Prostate gland (tissue), 2 donors: ENCODE results near the gene USP34. TPM values are rescaled to one million over a fixed set of nuclear protein-coding genes. Genes with fewer than 3 reads are reported as not detected.

Source experiments
- DNase-seq: peaks from one replicate; pipeline ENCODE4 v3.0.0-alpha.2; 2019; ENCODE audit warnings: low spot score
- H3K27ac ChIP-seq, 2 donors: fragments of 200-600 bp; sonication (generic); 2 replicates each; pipeline ENCODE4 v1.5.1; 2017 to 2019
- H3K27me3 ChIP-seq: fragments of 200-600 bp; sonication (generic); replicated peaks from 2 replicates; pipeline ENCODE4 v1.5.1; 2019; ENCODE audit not compliant: insufficient read depth
- H3K36me3 ChIP-seq, 2 donors: fragments of 200-600 bp; sonication (generic); 1 replicate in 1 of 2; 2 replicates in 1 of 2; pipeline versions ENCODE4 v1.5.1 to v1.8.1; 2017 to 2019
- H3K4me1 ChIP-seq: fragments of 200-600 bp; sonication (generic); replicated peaks from 2 replicates; pipeline ENCODE4 v1.5.1; 2019
- H3K4me3 ChIP-seq, 2 donors: fragments of 200-600 bp; sonication (generic); 2 replicates each; pipeline ENCODE4 v1.5.1; 2017 to 2019
- H3K9me3 ChIP-seq: fragments of 200-600 bp; sonication (generic); 2 replicates; pipeline ENCODE4 v1.5.1; 2017
- POLR2A ChIP-seq: fragments of 450-650 bp; IDR thresholded peaks from one replicate; pipeline ENCODE4 v1.6.1; 2016; ENCODE audit warnings: antibody characterized with exemption, mild to moderate bottlenecking
- POLR2AphosphoS5 ChIP-seq: sonication (generic); formaldehyde crosslinking; IDR thresholded peaks from one replicate; pipeline ENCODE4 v1.6.1; 2017; ENCODE audit warnings: antibody characterized with exemption
- WGBS: methylation state at CpG from one replicate; pipeline ENCODE4 v1.1.5; 2018; 5-methylcytosine and 5-hydroxymethylcytosine counted together
- intact Hi-C: fragments of 100-400 bp; cut with DNase I; formaldehyde crosslinking; loops from one replicate; pipeline ENCODE4 v1.14.2; 2022
- total RNA-seq, 2 donors: library from RNA; depleted of rRNA; stranded (reverse); fragments of >200 nt; gene quantifications; one replicate each; pipeline ENCODE4 v1.1.0, GENCODE V29; 2016
- TF ChIP-seq, protein P1 (sequence below), 4 experiments: fragments of 200-600 bp in 2 of 4; fragments of 450-650 bp in 2 of 4; sonication (generic) in 2 of 4; IDR thresholded peaks; 1 replicate in 3 of 4; 2 replicates in 1 of 4; pipeline ENCODE4 v1.5.1; 2016 to 2019; ENCODE audit warnings: antibody characterized with exemption in 4 of 4, mild to moderate bottlenecking in 2 of 4, moderate library complexity in 2 of 4

Gene USP34
- total RNA-seq, 2 donors from 2014 or later: 94.1 to 206 TPM

DNA sequence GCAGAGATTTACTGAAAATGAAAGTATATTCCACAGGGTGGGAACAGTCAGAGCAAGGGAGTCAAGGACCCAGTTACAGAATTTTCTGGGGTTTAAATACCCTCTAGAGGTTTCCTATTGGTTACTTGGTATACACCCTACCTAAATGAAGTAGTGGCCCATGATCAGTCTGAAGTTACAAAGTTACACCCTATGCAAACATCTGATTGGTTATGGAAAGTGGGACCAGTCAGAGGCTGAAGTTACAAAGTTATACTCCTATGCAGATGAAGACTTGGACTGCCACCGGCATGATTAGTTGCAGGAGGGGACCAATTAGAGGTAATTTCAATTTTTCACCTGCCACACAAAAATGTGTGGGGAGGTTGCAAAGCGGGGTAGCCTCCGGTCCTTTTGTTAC lies 56.2 kb downstream of the USP34 start:
- Histone ChIP-seq H3K27ac (no peak overlapping the region), H3K4me1 (no peaks in the 10 kb centered on the region), H3K9me3 (no peaks in the 10 kb centered on the region), H3K4me3 (no peak overlapping the region), H3K27me3 (no peaks in the 10 kb centered on the region), H3K36me3 (no peaks in the 10 kb centered on the region)
- intact Hi-C loops: no loop called here
- no peak for DNase-seq
- TF ChIP-seq, protein P1, sequence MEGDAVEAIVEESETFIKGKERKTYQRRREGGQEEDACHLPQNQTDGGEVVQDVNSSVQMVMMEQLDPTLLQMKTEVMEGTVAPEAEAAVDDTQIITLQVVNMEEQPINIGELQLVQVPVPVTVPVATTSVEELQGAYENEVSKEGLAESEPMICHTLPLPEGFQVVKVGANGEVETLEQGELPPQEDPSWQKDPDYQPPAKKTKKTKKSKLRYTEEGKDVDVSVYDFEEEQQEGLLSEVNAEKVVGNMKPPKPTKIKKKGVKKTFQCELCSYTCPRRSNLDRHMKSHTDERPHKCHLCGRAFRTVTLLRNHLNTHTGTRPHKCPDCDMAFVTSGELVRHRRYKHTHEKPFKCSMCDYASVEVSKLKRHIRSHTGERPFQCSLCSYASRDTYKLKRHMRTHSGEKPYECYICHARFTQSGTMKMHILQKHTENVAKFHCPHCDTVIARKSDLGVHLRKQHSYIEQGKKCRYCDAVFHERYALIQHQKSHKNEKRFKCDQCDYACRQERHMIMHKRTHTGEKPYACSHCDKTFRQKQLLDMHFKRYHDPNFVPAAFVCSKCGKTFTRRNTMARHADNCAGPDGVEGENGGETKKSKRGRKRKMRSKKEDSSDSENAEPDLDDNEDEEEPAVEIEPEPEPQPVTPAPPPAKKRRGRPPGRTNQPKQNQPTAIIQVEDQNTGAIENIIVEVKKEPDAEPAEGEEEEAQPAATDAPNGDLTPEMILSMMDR (IDR thresholded peaks at IDR 0.05): no peak
- TF ChIP-seq POLR2AphosphoS5: no peak
- TF ChIP-seq POLR2A: no peak
- 93% methylated on average over 3 of the region's 3 CpGs for WGBS

DNA sequence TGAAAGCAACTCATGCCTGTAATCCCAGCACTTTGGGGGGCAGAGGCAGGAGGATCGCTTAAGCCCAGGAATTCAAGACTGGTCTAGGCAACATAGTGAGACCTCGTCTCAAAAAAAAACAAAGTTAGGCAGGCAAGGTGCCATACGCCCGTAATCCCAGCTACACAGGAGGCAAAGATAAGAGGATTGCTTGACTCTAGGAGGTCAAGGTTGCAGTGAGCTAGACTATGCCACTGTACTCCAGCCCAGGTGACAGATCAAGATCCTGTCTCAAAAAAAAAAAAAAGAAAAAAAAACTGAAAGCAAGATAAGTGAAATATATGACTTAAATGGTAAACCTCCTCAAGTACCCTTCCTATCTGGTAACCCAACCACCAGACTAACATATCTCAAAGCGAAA lies 59.8 kb downstream of the USP34 start:
- WGBS: 90% methylated on average over 5 of the region's 5 CpGs
- Histone ChIP-seq H3K4me3 (no peak overlapping the region), H3K36me3 (no peaks in the 10 kb centered on the region), H3K9me3 (no peaks in the 10 kb centered on the region), H3K27me3 (no peaks in the 10 kb centered on the region), H3K4me1 (no peaks in the 10 kb centered on the region), H3K27ac (no peak overlapping the region)
- intact Hi-C loops: no loop called here
- no peak for DNase-seq
- TF ChIP-seq POLR2AphosphoS5: no peak

DNA sequence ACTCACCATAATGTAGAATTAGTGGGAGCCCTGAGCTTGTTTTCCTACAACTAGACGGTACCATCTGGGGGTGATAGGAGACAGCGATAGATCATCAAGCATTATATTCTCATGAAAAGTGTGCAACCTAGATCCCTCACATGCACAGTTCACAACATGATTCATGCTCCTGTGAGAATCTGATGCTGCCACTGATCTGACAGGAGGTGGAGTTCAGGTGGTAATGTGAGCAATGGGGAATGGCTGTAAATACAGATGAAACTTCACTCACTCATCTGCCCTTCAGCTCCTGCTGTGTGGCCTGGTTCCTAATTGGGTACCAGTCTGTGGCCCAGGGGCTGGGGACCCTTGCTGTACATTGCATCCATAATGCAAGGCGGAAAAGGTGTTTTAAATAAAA lies 60.7 kb downstream of the USP34 start:
- Histone ChIP-seq H3K27me3 (no peaks in the 10 kb centered on the region), H3K4me1 (no peaks in the 10 kb centered on the region), H3K36me3 (no peaks in the 10 kb centered on the region), H3K9me3 (no peaks in the 10 kb centered on the region), H3K4me3 (no peak overlapping the region), H3K27ac (no peak overlapping the region)
- TF ChIP-seq, protein P1 (IDR thresholded peaks at IDR 0.05): no peak
- intact Hi-C loops: no loop called here
- DNase-seq: no peak
- WGBS: 100% methylated on average over 3 of the region's 3 CpGs

DNA sequence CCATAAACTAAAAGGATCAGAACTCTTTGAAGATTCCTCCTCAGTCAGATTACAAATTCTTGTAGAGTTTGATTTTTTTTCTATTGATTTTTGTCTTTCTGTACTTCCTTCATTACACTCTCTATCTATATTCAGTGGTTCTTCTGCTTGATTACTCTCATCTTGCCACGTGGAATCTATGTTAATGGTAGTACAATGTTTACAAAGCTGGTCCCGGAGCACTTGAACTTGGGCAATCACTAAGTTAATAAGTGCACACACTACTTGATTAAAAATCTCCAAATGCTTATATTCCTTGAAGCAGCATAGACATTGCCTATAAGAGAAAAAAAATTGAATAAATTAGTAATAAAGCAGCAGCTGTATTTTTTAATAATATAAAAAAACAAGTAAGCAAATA lies 65.1 kb downstream of the USP34 start:
- WGBS: 41% methylated on average over 2 of the region's 2 CpGs
- H3K9me3 ChIP-seq: no peaks in the 10 kb centered on the region
- DNase-seq: no peak
- no peaks in the 10 kb centered on the region for H3K27me3 ChIP-seq
- TF ChIP-seq POLR2A (no peak), POLR2AphosphoS5 (no peak)
- TF ChIP-seq, protein P1 (IDR thresholded peaks at IDR 0.05): no peak
- intact Hi-C loops: no loop called here
- H3K27ac ChIP-seq: no peak overlapping the region
- H3K36me3 ChIP-seq: no peaks in the 10 kb centered on the region
- no peaks in the 10 kb centered on the region for H3K4me1 ChIP-seq
- no peak overlapping the region for H3K4me3 ChIP-seq

DNA sequence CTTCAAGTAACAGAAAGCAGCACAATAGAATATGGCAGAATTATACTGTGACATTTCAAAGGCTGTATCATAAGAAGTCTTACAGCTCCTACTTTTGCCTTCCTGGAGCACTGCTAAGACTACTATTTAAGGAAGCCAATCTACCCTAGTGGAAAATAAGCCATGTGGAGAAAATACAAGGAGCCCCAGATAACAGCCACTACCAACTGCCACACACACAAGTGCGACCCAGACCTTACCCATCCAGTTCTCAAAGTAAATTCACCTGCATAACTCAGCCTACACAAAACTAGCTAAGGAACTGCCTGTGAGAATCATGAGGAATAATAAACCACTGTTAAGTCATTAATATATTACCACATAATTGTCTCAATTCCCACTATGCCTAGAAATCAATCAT lies 66.4 kb downstream of the USP34 start:
- H3K4me1 ChIP-seq: no peaks in the 10 kb centered on the region
- no peak overlapping the region for H3K4me3 ChIP-seq
- no peak overlapping the region for H3K27ac ChIP-seq
- H3K27me3 ChIP-seq: no peaks in the 10 kb centered on the region
- no peak for TF ChIP-seq POLR2A
- TF ChIP-seq, protein P1 (IDR thresholded peaks at IDR 0.05): no peak
- TF ChIP-seq POLR2AphosphoS5: no peak
- H3K36me3 ChIP-seq: no peaks in the 10 kb centered on the region
- 81% methylated on average over 1 of the region's 1 CpG for WGBS
- H3K9me3 ChIP-seq: no peaks in the 10 kb centered on the region
- no peak for DNase-seq
- intact Hi-C loops: no loop called here
